Measurements from ENCODE around the gene ATF7. TPM values are rescaled to one million over a fixed set of nuclear protein-coding genes. Genes with fewer than 3 reads are reported as not detected.

ATF7 gene
- total and polyA plus RNA-seq, 2 of the 13 experiments (the other 11 are each of a cell fraction or from before 2014, with no cell fraction given): 9.6 to 16.2 TPM

GRCh38 chr12:53500142-53500775 lies 125.9 kb downstream of the ATF7 start (continued):
- TF ChIP-seq SIN3B (IDR thresholded peaks at IDR 0.05; ENCODE audit: low read length): no peak
- no peak; the same call in 1 of the 2 replicates for TF ChIP-seq MEIS1 (CRISPR knock-in tag; IDR thresholded peaks at IDR 0.05; ENCODE audit: borderline replicate concordance)
- TF ChIP-seq SP4 (CRISPR knock-in tag; IDR thresholded peaks at IDR 0.05): no peak
- no peak for TF ChIP-seq NFATC3 (CRISPR knock-in tag; IDR thresholded peaks at IDR 0.05)
- 0 out of 2 replicates have a peak, but pooled peaks have one; percentile 29 for TF ChIP-seq ZSCAN5A (CRISPR knock-in tag; IDR thresholded peaks at IDR 0.05; ENCODE audit: borderline replicate concordance)
- no peak for TF ChIP-seq DNMT1 (CRISPR knock-in tag; IDR thresholded peaks at IDR 0.05)
- TF ChIP-seq ZNF256 (CRISPR knock-in tag; conservative IDR thresholded peaks at IDR 0.05): 0 out of 2 replicates have a peak, but pooled peaks have one; percentile 43
- no peak for TF ChIP-seq IRX3 (CRISPR knock-in tag; IDR thresholded peaks at IDR 0.05; ENCODE audit: borderline replicate concordance, low read depth)
- TF ChIP-seq ZNF800 (CRISPR knock-in tag; IDR thresholded peaks at IDR 0.05): no peak
- no peak for TF ChIP-seq E2F1 (CRISPR knock-in tag; IDR thresholded peaks at IDR 0.05)
- no peak for TF ChIP-seq ARHGAP35 (CRISPR knock-in tag; IDR thresholded peaks at IDR 0.05; ENCODE audit: borderline replicate concordance)
- TF ChIP-seq IRF9 (CRISPR knock-in tag; IDR thresholded peaks at IDR 0.05; ENCODE audit: borderline replicate concordance): no peak
- TF ChIP-seq ZNF512B (CRISPR knock-in tag; IDR thresholded peaks at IDR 0.05; ENCODE audit: borderline replicate concordance): no peak
- TF ChIP-seq ZNF687 (CRISPR knock-in tag; IDR thresholded peaks at IDR 0.05): no peak
- TF ChIP-seq POLR2AphosphoS5 (IDR thresholded peaks at IDR 0.05; ENCODE audit: low read depth, low read length): peak; percentile 59; the same call in 1 of the 2 replicates

All from HepG2 (cell line).